Measurements from ENCODE around the gene ATG14. TPM values are rescaled to one million over a fixed set of nuclear protein-coding genes. Genes with fewer than 3 reads are reported as not detected.

ATG14 gene
- total and polyA plus RNA-seq, 2 donors from 2014 or later, result 5.2 to 13.3 TPM

GRCh38 chr14:55430024-55430690, 18.5 kb upstream of the ATG14 start:
- DNase-seq, result peak in 3 of 5 donors; percentile 38 to 80 (median 63)

GRCh38 chr14:55427439-55427838, 15.8 kb upstream of the ATG14 start:
- H3K27ac ChIP-seq (ENCODE audit: low read depth in 2 of 2, low read length in 2 of 2), result no peak overlapping the region
- intact Hi-C loops (cut with DNase I), result no loop called here
- H3K36me3 ChIP-seq (ENCODE audit: control insufficient read depth in 2 of 3, insufficient read depth in 3 of 3, low read length in 3 of 3), result no peaks in the 10 kb centered on the region
- peaks cover 0 to 3% (median 0%) of the 10 kb centered on the region in 3 donors for H3K4me1 ChIP-seq (ENCODE audit: control insufficient read depth in 2 of 3, insufficient read depth in 2 of 3, low read depth in 1 of 3, low read length in 3 of 3)
- no peaks in the 10 kb centered on the region for H3K27me3 ChIP-seq (ENCODE audit: control insufficient read depth, insufficient read depth, low read length)
- TF ChIP-seq CTCF (IDR thresholded peaks at IDR 0.05; ENCODE audit: borderline replicate concordance, extremely low read depth, insufficient read depth), result no peak
- DNase-seq (no peak), FAIRE-seq (no peak)
- no peak overlapping the region for H3K9ac ChIP-seq (ENCODE audit: low read length in 3 of 3)
- no peak overlapping the region for H3K4me3 ChIP-seq (ENCODE audit: low read length in 3 of 3)
- H3K9me3 ChIP-seq (ENCODE audit: control insufficient read depth in 2 of 3, insufficient read depth in 1 of 3, low read length in 3 of 3), result no peaks in the 10 kb centered on the region

More at GRCh38 chr14:55430024-55430690, 18.5 kb upstream of the ATG14 start:
- FAIRE-seq, result no peak
- H3K36me3 ChIP-seq (ENCODE audit: control insufficient read depth in 2 of 3, insufficient read depth in 3 of 3, low read length in 3 of 3), result no peaks in the 10 kb centered on the region
- H3K9me3 ChIP-seq (ENCODE audit: control insufficient read depth in 2 of 3, insufficient read depth in 1 of 3, low read length in 3 of 3), result no peaks in the 10 kb centered on the region
- intact Hi-C loops (cut with DNase I), result no loop called here
- no peaks in the 10 kb centered on the region for H3K27me3 ChIP-seq (ENCODE audit: control insufficient read depth, insufficient read depth, low read length)
- H3K9ac ChIP-seq (ENCODE audit: low read length in 3 of 3), result no peak overlapping the region
- no peak overlapping the region for H3K27ac ChIP-seq (ENCODE audit: low read depth in 2 of 2, low read length in 2 of 2)
- peaks cover 0 to 3% (median 0%) of the 10 kb centered on the region in 3 donors for H3K4me1 ChIP-seq (ENCODE audit: control insufficient read depth in 2 of 3, insufficient read depth in 2 of 3, low read depth in 1 of 3, low read length in 3 of 3)
- H3K4me3 ChIP-seq (ENCODE audit: low read length in 3 of 3), result no peak overlapping the region
- TF ChIP-seq CTCF (IDR thresholded peaks at IDR 0.05; ENCODE audit: borderline replicate concordance, extremely low read depth, insufficient read depth), result peak; percentile 31

GRCh38 chr14:55426891-55427290, 15.3 kb upstream of the ATG14 start:
- no peak overlapping the region for H3K4me3 ChIP-seq (ENCODE audit: low read length in 3 of 3)
- no peak for TF ChIP-seq CTCF (IDR thresholded peaks at IDR 0.05; ENCODE audit: borderline replicate concordance, extremely low read depth, insufficient read depth)
- peaks cover 0 to 3% (median 0%) of the 10 kb centered on the region in 3 donors for H3K4me1 ChIP-seq (ENCODE audit: control insufficient read depth in 2 of 3, insufficient read depth in 2 of 3, low read depth in 1 of 3, low read length in 3 of 3)
- no peak for FAIRE-seq
- H3K27ac ChIP-seq (ENCODE audit: low read depth in 2 of 2, low read length in 2 of 2), result no peak overlapping the region
- H3K9ac ChIP-seq (ENCODE audit: low read length in 3 of 3), result no peak overlapping the region
- H3K9me3 ChIP-seq (ENCODE audit: control insufficient read depth in 2 of 3, insufficient read depth in 1 of 3, low read length in 3 of 3), result no peaks in the 10 kb centered on the region
- intact Hi-C loops (cut with DNase I), result no loop called here
- H3K36me3 ChIP-seq (ENCODE audit: control insufficient read depth in 2 of 3, insufficient read depth in 3 of 3, low read length in 3 of 3), result no peaks in the 10 kb centered on the region
- no peak for DNase-seq
- no peaks in the 10 kb centered on the region for H3K27me3 ChIP-seq (ENCODE audit: control insufficient read depth, insufficient read depth, low read length)

Data from kidney (tissue), 14 donors.